Heart left ventricle (tissue), 16 donors: Measurements from ENCODE around the gene AAK1. TPM values are rescaled to one million over a fixed set of nuclear protein-coding genes. Genes with fewer than 3 reads are reported as not detected.
A peak's percentile ranks its signal among the peaks of the same experiment; 100 is the strongest.

ENCODE experiments used
- ATAC-seq, 4 donors: fragments of 200-7000 bp; cut with Tn5 transposase; one replicate each; pipeline ENCODE4 v1.9.1; 2020 to 2022; ENCODE audit warnings: moderate library complexity in 4 of 4, mild to moderate bottlenecking in 3 of 4, moderate number of reproducible peaks in 1 of 4
- DNase-seq, 5 donors: peaks; one replicate each; pipeline ENCODE4 v3.0.0-alpha.2; 2020
- H3K27ac ChIP-seq, 12 donors: fragments of 200-600 bp; sonication (generic) in 4 of 12; one replicate each; pipeline versions ENCODE4 v1.5.0 to v1.8.0; 2016 to 2022; ENCODE audit warnings: mild to moderate bottlenecking in 2 of 12
- H3K27me3 ChIP-seq, 9 donors: fragments of 200-600 bp; sonication (generic) in 2 of 9; one replicate each; pipeline versions ENCODE4 v1.5.1 to v1.8.0; 2016 to 2022; ENCODE audit warnings: mild to moderate bottlenecking in 3 of 9
- H3K36me3 ChIP-seq, 9 donors: fragments of 200-600 bp; sonication (generic) in 2 of 9; one replicate each; pipeline versions ENCODE4 v1.5.0 to v1.8.0; 2018 to 2022; ENCODE audit warnings: mild to moderate bottlenecking in 2 of 9
- H3K4me1 ChIP-seq, 12 donors: fragments of 200-600 bp; sonication (generic) in 4 of 12; one replicate each; pipeline versions ENCODE4 v1.5.0 to v1.8.0; 2016 to 2022; ENCODE audit warnings: mild to moderate bottlenecking in 3 of 12
- H3K4me3 ChIP-seq, 12 donors: fragments of 200-600 bp; sonication (generic) in 4 of 12; one replicate each; pipeline versions ENCODE4 v1.5.0 to v1.8.0; 2017 to 2022; ENCODE audit warnings: mild to moderate bottlenecking in 9 of 12, moderate library complexity in 4 of 12
- H3K9me3 ChIP-seq, 12 donors: fragments of 200-600 bp; sonication (generic) in 4 of 12; one replicate each; pipeline versions ENCODE4 v1.5.0 to v1.8.0; 2016 to 2022; ENCODE audit warnings: mild to moderate bottlenecking in 1 of 12
- CTCF ChIP-seq, 12 donors: fragments of 200-600 bp; sonication (generic) in 4 of 12; IDR thresholded peaks; one replicate each; pipeline versions ENCODE4 v1.5.0 to v1.8.0; 2018 to 2022; ENCODE audit warnings: antibody characterized with exemption in 12 of 12, mild to moderate bottlenecking in 5 of 12
- POLR2A ChIP-seq, 2 donors: fragments of 450-650 bp; IDR thresholded peaks; one replicate each; pipeline ENCODE4 v1.6.1; 2017; ENCODE audit warnings: antibody characterized with exemption in 2 of 2, mild to moderate bottlenecking in 2 of 2, moderate library complexity in 2 of 2
- WGBS, 4 donors: extraction: QIAGEN DNeasy Blood & Tissue Kit in 2 of 4; methylation state at CpG; one replicate each; pipeline versions ENCODE4 v1.1.5 to v1.1.7; 2013 to 2018; 5-methylcytosine and 5-hydroxymethylcytosine counted together
- intact Hi-C, 10 donors: fragments of 100-400 bp; cut with DNase I; formaldehyde crosslinking; loops; one replicate each; pipeline versions ENCODE4 v1.11.1 to v1.14.2; 2022
- polyA plus RNA-seq, 2 donors: library from polyadenylated mRNA; stranded (reverse); fragments of 200-250 nt; gene quantifications; one replicate each; pipeline ENCODE4 v1.2.3, GENCODE V29; 2013
- total RNA-seq, 9 donors: library from RNA; depleted of rRNA in 2 of 9; stranded (reverse); fragments of >200 nt in 2 of 9; fragmentation: NEBNext Ultra II Directional in 3 of 9; extraction: Animal tissue kit (Norgen Biotek cat#: 25700) in 3 of 9; gene quantifications; one replicate each; pipeline versions ENCODE4 v1.1.0 to v1.2.4, GENCODE V29; 2016 to 2023
- donor health status: ischemic (EF 13 %, LVEDD 7.1; RV severe dilation, severe dysfunction).
- donor health status: healthy with polysubstance abuse.
- donor health status: DM: no; HTN: yes; CAD: no.
- donor health status: DM: no; HTN: no; CAD: no.
- donor health status: ischemic (EF 25% LVEDD 6.9; RV normal size, moderate dysfunction).
- donor health status: ischemic (EF 25% LVEDD 5.7; RV mildly dilated, moderate dysfunction).
- donor health status: healthy.
- donor health status: DM: yes; HTN: yes; CAD: no.
- donor health status: ischemic (EF 35%, LVEDD 5.7; RV mildly dilated, moderate dysfunction).
- donor health status: nonischemic (EF 11% LVEDD 7.7; RV severe dilation, severe dysfunction).
- donor health status: DM: yes; HTN: yes; CAD: no.
- donor health status: PGD.
- donor health status: ischemic (EF 29% LVEDD 5.4; RV normal size, mild dysfunction).
- donor health status: nonischemic (EF 23%, LVEDD 6.1; RV moderate dilation, normal function).

The AAK1 gene
- total and polyA plus RNA-seq, 11 donors = 34.4 to 167 (median 122) TPM

- DNase-seq = no peak
- no peaks in the 10 kb centered on the region for H3K9me3 ChIP-seq
- no peak overlapping the region for H3K4me3 ChIP-seq
- peaks cover 0 to 93% (median 63%) of the 10 kb centered on the region in 9 donors for H3K36me3 ChIP-seq
- 60 to 69% (median 65%) methylated on average over 3 of the region's 3 CpGs for WGBS, 4 donors
- peaks cover 0 to 30% (median 8%) of the 10 kb centered on the region in 12 donors for H3K4me1 ChIP-seq
- TF ChIP-seq CTCF (IDR thresholded peaks at IDR 0.05) (no peak), POLR2A (IDR thresholded peaks at IDR 0.05) (no peak)
- ATAC-seq = no peak
- H3K27me3 ChIP-seq = no peaks in the 10 kb centered on the region
- intact Hi-C loops = no loop called here
- no peak overlapping the region for H3K27ac ChIP-seq
These were observed 143.6 kb downstream of the AAK1 start for GRCh38 chr2:69499966-69500365.

- TF ChIP-seq POLR2A (IDR thresholded peaks at IDR 0.05) = no peak
- no peak for TF ChIP-seq CTCF (IDR thresholded peaks at IDR 0.05)
- intact Hi-C loops = no loop called here
- DNase-seq = no peak
- peaks cover 0 to 91% (median 60%) of the 10 kb centered on the region in 9 donors for H3K36me3 ChIP-seq
- no peak overlapping the region for H3K27ac ChIP-seq
- 83 to 89% (median 88%) methylated on average over 3 of the region's 3 CpGs for WGBS, 4 donors
- H3K27me3 ChIP-seq = no peaks in the 10 kb centered on the region
- peaks cover 0 to 35% (median 9%) of the 10 kb centered on the region in 12 donors for H3K4me1 ChIP-seq
- ATAC-seq = peak in 1 of 4 donors; percentile 23
- H3K4me3 ChIP-seq = no peak overlapping the region
- H3K9me3 ChIP-seq = no peaks in the 10 kb centered on the region
These were observed 144.3 kb downstream of the AAK1 start for GRCh38 chr2:69499242-69499641.

GRCh38 chr2:69495861-69496260 is 147.7 kb downstream of the AAK1 start:
- H3K36me3 ChIP-seq = peaks cover 0 to 71% (median 33%) of the 10 kb centered on the region in 9 donors
- intact Hi-C loops = no loop called here

GRCh38 chr2:69495008-69495407 is 148.5 kb downstream of the AAK1 start:
- intact Hi-C loops = no loop called here
- Histone ChIP-seq H3K27me3 (no peaks in the 10 kb centered on the region), H3K4me1 (peaks cover 0 to 29% (median 15%) of the 10 kb centered on the region in 12 donors), H3K36me3 (peaks cover 0 to 71% (median 30%) of the 10 kb centered on the region in 9 donors), H3K27ac (peak overlapping the region in 1 of 12 donors; percentile 14), H3K4me3 (no peak overlapping the region), H3K9me3 (no peaks in the 10 kb centered on the region)
- TF ChIP-seq POLR2A (IDR thresholded peaks at IDR 0.05) (no peak), CTCF (IDR thresholded peaks at IDR 0.05) (no peak)
- no peak for ATAC-seq
- WGBS, 4 donors = 43 to 55% (median 48%) methylated on average over 3 of the region's 3 CpGs
- no peak for DNase-seq

More at GRCh38 chr2:69495861-69496260, 147.7 kb downstream of the AAK1 start:
- H3K9me3 ChIP-seq = no peaks in the 10 kb centered on the region
- H3K4me1 ChIP-seq = peaks cover 0 to 29% (median 18%) of the 10 kb centered on the region in 12 donors
- no peak overlapping the region for H3K27ac ChIP-seq
- no peak overlapping the region for H3K4me3 ChIP-seq
- WGBS, 4 donors = 86 to 91% (median 88%) methylated on average over 3 of the region's 3 CpGs
- no peak for ATAC-seq
- DNase-seq = no peak
- TF ChIP-seq CTCF (IDR thresholded peaks at IDR 0.05) = no peak
- no peak for TF ChIP-seq POLR2A (IDR thresholded peaks at IDR 0.05)
- H3K27me3 ChIP-seq = no peaks in the 10 kb centered on the region
